HFF-Myc (cell line): ENCODE data around the gene FKTN.

Source experiments
- DNase-seq: peaks from one replicate; pipeline ENCODE4 v3.0.0-alpha.2; 2011; ENCODE audit warnings: low read depth; ENCODE audit errors: extremely low read depth
- H3K4me3 ChIP-seq: replicated peaks from 2 replicates; pipeline ENCODE4 v1.5.1; 2011; ENCODE audit warnings: low read depth, mild to moderate bottlenecking, control low read depth, low read length
- CTCF ChIP-seq: IDR thresholded peaks from 2 replicates; pipeline ENCODE4 v1.5.1; 2012; ENCODE audit warnings: mild to moderate bottlenecking, low read depth, low read length, control low read depth; ENCODE audit errors: missing control alignments

The FKTN gene

GRCh38 chr9:105637787-105638395 lies 80.0 kb downstream of the FKTN start:
- no peak for DNase-seq
- no peak overlapping the region for H3K4me3 ChIP-seq
- TF ChIP-seq CTCF: peak; percentile 58

- no peak for TF ChIP-seq CTCF
- no peak overlapping the region for H3K4me3 ChIP-seq
- DNase-seq: no peak
These were observed 82.0 kb downstream of the FKTN start for GRCh38 chr9:105639936-105640335.

- DNase-seq: no peak
These were observed 85.9 kb downstream of the FKTN start for GRCh38 chr9:105643795-105644194.

GRCh38 chr9:105646879-105647594 lies 89.1 kb downstream of the FKTN start:
- no peak for TF ChIP-seq CTCF
- H3K4me3 ChIP-seq: no peak overlapping the region
- DNase-seq: no peak

More at GRCh38 chr9:105643795-105644194, 85.9 kb downstream of the FKTN start:
- no peak overlapping the region for H3K4me3 ChIP-seq
- TF ChIP-seq CTCF: no peak

- DNase-seq: no peak
- H3K4me3 ChIP-seq: no peak overlapping the region
- no peak for TF ChIP-seq CTCF
These were observed 89.8 kb downstream of the FKTN start for GRCh38 chr9:105647595-105648349.

- no peak overlapping the region for H3K4me3 ChIP-seq
- no peak for DNase-seq
These were observed 93.9 kb downstream of the FKTN start for GRCh38 chr9:105651806-105652205.

More at GRCh38 chr9:105651806-105652205, 93.9 kb downstream of the FKTN start:
- no peak for TF ChIP-seq CTCF
